Endodermal cell (in vitro differentiated cells): Measurements from ENCODE around the gene TP53RK. TPM values are rescaled to one million over a fixed set of nuclear protein-coding genes. Genes with fewer than 3 reads are reported as not detected.

Experiments
- DNase-seq: peaks from one replicate; pipeline ENCODE4 v3.0.0-alpha.2; 2017
- H3K27ac ChIP-seq: 2 replicates; pipeline ENCODE4 v1.5.1; 2013; ENCODE audit warnings: mild to moderate bottlenecking, low read depth, low read length, moderate library complexity
- H3K27me3 ChIP-seq: 2 replicates; pipeline ENCODE4 v1.6.1; 2013; ENCODE audit warnings: mild to moderate bottlenecking, low read length, moderate library complexity; ENCODE audit not compliant: insufficient read depth, control insufficient read depth, poor library complexity, severe bottlenecking
- H3K36me3 ChIP-seq: 2 replicates; pipeline ENCODE4 v1.7.0; 2013; ENCODE audit warnings: mild to moderate bottlenecking, low read length, moderate library complexity; ENCODE audit not compliant: control insufficient read depth, insufficient read depth
- H3K4me1 ChIP-seq: one replicate; pipeline ENCODE4 v1.7.0; 2013; ENCODE audit warnings: low read length; ENCODE audit not compliant: control insufficient read depth, insufficient read depth
- H3K4me3 ChIP-seq: 2 replicates; pipeline ENCODE4 v1.5.1; 2013; ENCODE audit warnings: mild to moderate bottlenecking, low read length, moderate library complexity
- H3K9ac ChIP-seq: 2 replicates; pipeline ENCODE4 v1.6.1; 2013; ENCODE audit warnings: mild to moderate bottlenecking, low read length, moderate library complexity; ENCODE audit not compliant: poor library complexity, severe bottlenecking; ENCODE audit errors: extremely low read depth
- H3K9me3 ChIP-seq: 2 replicates; pipeline ENCODE4 v1.6.1; 2013; ENCODE audit warnings: mild to moderate bottlenecking, low read length, moderate library complexity; ENCODE audit not compliant: control insufficient read depth
- H3K27ac Mint-ChIP-seq: 2 replicates; pipeline ENCODE4 v1.8.0; 2020; ENCODE audit warnings: mixed read lengths
- H3K27me3 Mint-ChIP-seq: 2 replicates; pipeline ENCODE4 v1.8.0; 2021; ENCODE audit warnings: mild to moderate bottlenecking, mixed read lengths; ENCODE audit not compliant: insufficient read depth
- H3K36me3 Mint-ChIP-seq: 2 replicates; pipeline ENCODE4 v1.8.0; 2020; ENCODE audit warnings: low read depth, mixed read lengths
- H3K4me1 Mint-ChIP-seq: 2 replicates; pipeline ENCODE4 v1.8.0; 2020; ENCODE audit warnings: mixed read lengths
- H3K4me3 Mint-ChIP-seq: 2 replicates; pipeline ENCODE4 v1.8.0; 2020; ENCODE audit warnings: mild to moderate bottlenecking, moderate library complexity, mixed read lengths
- H3K9me3 Mint-ChIP-seq: 2 replicates; pipeline ENCODE4 v1.8.0; 2020; ENCODE audit warnings: mild to moderate bottlenecking, mixed read lengths
- WGBS, 2 experiments: methylation state at CpG; one replicate each; pipeline versions ENCODE4 v1.1.5 to v1.1.7; 2013; ENCODE audit warnings: missing lambda C conversion rate in 2 of 2, mixed read lengths in 1 of 2; ENCODE audit not compliant: insufficient coverage in 1 of 2, insufficient read length in 1 of 2; 5-methylcytosine and 5-hydroxymethylcytosine counted together
- total RNA-seq, 2 donors: library from RNA; stranded (reverse); fragmentation: NEBNext Ultra II Directional in 1 of 2; extraction: Animal tissue kit (Norgen Biotek cat#: 25700) in 1 of 2; gene quantifications; 2 replicates in 1 of 2; 3 replicates in 1 of 2; pipeline ENCODE4 v1.2.1, GENCODE V29; 2021
- TF ChIP-seq, protein P1 (sequence below): fragments of 200-600 bp; sonication (generic); conservative IDR thresholded peaks from 2 replicates; pipeline ENCODE4 v1.5.0; 2021; ENCODE audit warnings: antibody characterized with exemption, mild to moderate bottlenecking

The TP53RK gene
- total RNA-seq, 2 donors from 2014 or later = 9.4 to 9.9 TPM

- Histone ChIP-seq H3K4me1 (peaks cover 8% of the 10 kb centered on the region), H3K4me3 (no peak overlapping the region), H3K27ac (no peak overlapping the region), H3K27me3 (peaks cover 52% of the 10 kb centered on the region), H3K9me3 (peaks cover 3% of the 10 kb centered on the region), H3K36me3 (no peaks in the 10 kb centered on the region), H3K9ac (no peak overlapping the region)
- H3K9me3 Mint-ChIP-seq = no peaks in the 10 kb centered on the region
- no peaks in the 10 kb centered on the region for H3K36me3 Mint-ChIP-seq
- peaks cover 10% of the 10 kb centered on the region for H3K4me1 Mint-ChIP-seq
- no peak for DNase-seq
- peaks cover 57% of the 10 kb centered on the region for H3K27me3 Mint-ChIP-seq
- TF ChIP-seq, protein P1, sequence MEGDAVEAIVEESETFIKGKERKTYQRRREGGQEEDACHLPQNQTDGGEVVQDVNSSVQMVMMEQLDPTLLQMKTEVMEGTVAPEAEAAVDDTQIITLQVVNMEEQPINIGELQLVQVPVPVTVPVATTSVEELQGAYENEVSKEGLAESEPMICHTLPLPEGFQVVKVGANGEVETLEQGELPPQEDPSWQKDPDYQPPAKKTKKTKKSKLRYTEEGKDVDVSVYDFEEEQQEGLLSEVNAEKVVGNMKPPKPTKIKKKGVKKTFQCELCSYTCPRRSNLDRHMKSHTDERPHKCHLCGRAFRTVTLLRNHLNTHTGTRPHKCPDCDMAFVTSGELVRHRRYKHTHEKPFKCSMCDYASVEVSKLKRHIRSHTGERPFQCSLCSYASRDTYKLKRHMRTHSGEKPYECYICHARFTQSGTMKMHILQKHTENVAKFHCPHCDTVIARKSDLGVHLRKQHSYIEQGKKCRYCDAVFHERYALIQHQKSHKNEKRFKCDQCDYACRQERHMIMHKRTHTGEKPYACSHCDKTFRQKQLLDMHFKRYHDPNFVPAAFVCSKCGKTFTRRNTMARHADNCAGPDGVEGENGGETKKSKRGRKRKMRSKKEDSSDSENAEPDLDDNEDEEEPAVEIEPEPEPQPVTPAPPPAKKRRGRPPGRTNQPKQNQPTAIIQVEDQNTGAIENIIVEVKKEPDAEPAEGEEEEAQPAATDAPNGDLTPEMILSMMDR = no peak
- H3K4me3 Mint-ChIP-seq = no peak overlapping the region
- H3K27ac Mint-ChIP-seq = no peak overlapping the region
Observed at GRCh38 chr20:46652699-46653098, 36.5 kb downstream of the TP53RK start.

DNA sequence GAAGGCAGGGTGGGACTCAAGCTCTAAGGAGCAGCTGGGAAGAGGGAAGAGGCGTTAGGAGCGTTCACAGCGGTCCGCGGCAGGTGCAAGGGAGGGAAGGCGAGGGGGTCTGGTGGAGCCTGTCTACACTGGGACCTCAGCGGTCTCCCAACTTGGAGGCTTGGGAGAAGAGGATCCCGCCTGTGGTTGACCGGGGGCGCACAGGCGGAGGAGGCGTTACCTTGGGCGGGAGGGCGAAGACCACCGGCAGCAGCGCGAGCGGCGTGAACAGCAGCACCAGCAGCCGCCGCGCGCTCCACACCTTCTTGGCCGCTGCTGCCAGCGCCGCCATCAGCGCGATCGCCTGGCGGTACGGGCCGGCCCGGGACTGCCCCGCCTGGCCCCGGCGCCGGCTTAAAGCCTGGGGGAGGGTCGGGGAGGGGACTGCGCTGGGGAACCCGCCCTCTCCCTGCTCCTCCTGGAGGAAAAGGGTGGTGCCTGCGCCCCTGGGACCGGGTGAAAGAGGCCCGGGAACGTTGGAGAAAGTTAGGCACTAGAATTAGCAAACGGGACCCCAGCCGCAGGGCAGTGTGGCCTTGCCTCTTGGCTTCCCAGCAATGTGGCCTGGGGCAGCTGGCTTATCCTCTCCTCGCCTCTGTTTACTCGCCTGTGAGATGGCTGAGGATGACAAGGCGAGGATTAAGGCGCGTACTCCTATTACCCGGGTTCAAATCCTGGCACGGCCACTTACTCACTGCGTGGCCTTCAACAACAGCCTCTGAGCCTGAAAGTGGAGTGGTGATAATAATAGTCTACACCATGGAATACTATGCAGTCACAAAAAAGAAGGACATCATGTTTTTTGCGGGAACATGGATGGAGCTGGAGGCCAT is 37.9 kb downstream of the TP53RK start, which contains the start of gene SLC13A3:
Gene SLC13A3, minus strand, starts transcription at position 369 of the 872 bp plus-strand sequence. Its CDS starts 38 bp downstream, at position 331.
- Histone ChIP-seq H3K4me3 (peak within 1 kb of the TSS; percentile 69), H3K27me3 (peaks cover 66% of the 10 kb centered on the region), H3K9me3 (peaks cover 3% of the 10 kb centered on the region), H3K27ac (no peak within 1 kb of the TSS), H3K36me3 (no peaks in the 10 kb centered on the region), H3K4me1 (peaks cover 8% of the 10 kb centered on the region), H3K9ac (peak within 1 kb of the TSS; percentile 14)
- peaks cover 71% of the 10 kb centered on the region for H3K27me3 Mint-ChIP-seq
- H3K4me1 Mint-ChIP-seq = peaks cover 10% of the 10 kb centered on the region
- H3K27ac Mint-ChIP-seq = peak within 1 kb of the TSS; percentile 45
- peak within 1 kb of the TSS; percentile 50 for H3K4me3 Mint-ChIP-seq
- WGBS, 2 experiments = 20 to 40% methylated on average over 19 to 55 of the region's 55 CpGs
- TF ChIP-seq, protein P1 = peak; percentile 47
- H3K9me3 Mint-ChIP-seq = no peaks in the 10 kb centered on the region
- DNase-seq = peak; percentile 87
- no peaks in the 10 kb centered on the region for H3K36me3 Mint-ChIP-seq

DNA sequence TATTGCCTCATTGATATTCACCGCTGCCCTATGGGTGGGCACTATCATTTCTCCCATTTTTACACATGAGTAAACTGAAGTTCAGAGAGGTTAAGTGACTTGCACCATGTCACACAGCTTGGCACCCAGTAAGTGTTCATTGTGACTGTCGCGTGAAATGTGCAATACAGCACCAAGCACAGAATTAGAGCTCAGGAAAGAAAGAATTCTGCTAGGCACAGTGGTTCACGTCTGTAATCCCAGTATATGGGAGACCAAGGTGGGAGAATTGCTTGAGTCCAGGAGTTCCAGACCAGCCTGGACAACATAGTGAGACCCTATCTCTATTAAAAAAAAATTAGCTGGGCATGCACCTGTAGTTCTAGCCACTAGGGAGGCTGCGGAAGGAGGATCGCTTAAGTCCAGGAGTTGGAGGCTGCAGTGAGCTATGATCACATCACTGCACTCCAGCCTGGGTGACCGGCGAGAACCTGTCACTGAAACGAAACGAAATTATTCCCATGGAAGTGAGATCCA is 38.6 kb downstream of the TP53RK start:
- Histone ChIP-seq H3K4me1 (peaks cover 8% of the 10 kb centered on the region), H3K4me3 (peak overlapping the region; percentile 69), H3K9ac (no peak overlapping the region), H3K9me3 (peaks cover 3% of the 10 kb centered on the region), H3K27ac (no peak overlapping the region), H3K27me3 (peaks cover 73% of the 10 kb centered on the region), H3K36me3 (no peaks in the 10 kb centered on the region)
- Mint-ChIP-seq H3K4me1 (peaks cover 10% of the 10 kb centered on the region), H3K27ac (no peak overlapping the region), H3K4me3 (peak overlapping the region; percentile 50), H3K36me3 (no peaks in the 10 kb centered on the region), H3K27me3 (peaks cover 78% of the 10 kb centered on the region), H3K9me3 (no peaks in the 10 kb centered on the region)
- TF ChIP-seq, protein P1 = peak; percentile 8
- WGBS, 2 experiments = 85% methylated on average over 10 of the region's 10 CpGs
- DNase-seq = no peak
